BE2C (cell line): ENCODE results near the gene RAB25.
A peak's percentile ranks its signal among the peaks of the same experiment; 100 is the strongest.
"Not testable (repeated sequence)": the region's sequence is repeated elsewhere in the genome, so short reads cannot be mapped to it uniquely, and the experiment has no call there.

ENCODE experiments used
- DNase-seq: peaks from one replicate; pipeline ENCODE4 v3.0.0-alpha.2; 2020
- H3K27me3 ChIP-seq: fragments of 250-450 bp; sonication (Bioruptor Pico); 2 replicates; pipeline ENCODE4 v1.5.1; 2020; ENCODE audit warnings: mild to moderate bottlenecking
- H3K36me3 ChIP-seq: fragments of 250-450 bp; sonication (Bioruptor Pico); 2 replicates; pipeline ENCODE4 v1.5.1; 2020; ENCODE audit warnings: mild to moderate bottlenecking
- H3K4me1 ChIP-seq: fragments of 250-450 bp; sonication (Bioruptor Pico); 2 replicates; pipeline ENCODE4 v1.5.1; 2020
- H3K4me3 ChIP-seq: 2 replicates; pipeline ENCODE4 v1.5.1; 2011; ENCODE audit warnings: low read depth, low read length
- H3K9me3 ChIP-seq: fragments of 250-450 bp; sonication (Bioruptor Pico); 2 replicates; pipeline ENCODE4 v1.5.1; 2020
- CTCF ChIP-seq: IDR thresholded peaks from 2 replicates; pipeline ENCODE4 v1.5.1; 2012; ENCODE audit warnings: mild to moderate bottlenecking, low read depth, low read length

RAB25 gene

DNA sequence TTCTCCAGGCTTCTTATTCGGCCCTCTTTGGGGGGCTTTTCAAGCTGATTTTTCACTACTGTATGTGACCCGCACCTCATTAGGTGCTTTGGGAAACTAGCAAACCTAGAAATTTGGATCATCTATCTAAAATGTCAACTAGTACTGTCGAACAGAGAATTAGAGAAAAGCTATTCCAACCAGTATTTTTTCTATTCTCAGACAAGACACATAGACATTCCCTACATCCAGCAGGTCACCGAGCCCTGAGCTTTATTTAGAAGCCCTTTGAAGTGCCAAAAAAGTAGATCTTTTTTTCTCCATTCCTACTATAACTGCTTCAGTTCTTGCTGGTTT lies 39.9 kb upstream of the RAB25 start:
- Histone ChIP-seq H3K4me3 (peak overlapping the region; percentile 92), H3K9me3 (no peaks in the 10 kb centered on the region), H3K36me3 (peaks cover 35% of the 10 kb centered on the region), H3K4me1 (no peaks in the 10 kb centered on the region), H3K27me3 (no peaks in the 10 kb centered on the region)
- no peak for DNase-seq
- no peak for TF ChIP-seq CTCF

- DNase-seq = no peak
- Histone ChIP-seq H3K27me3 (no peaks in the 10 kb centered on the region), H3K9me3 (no peaks in the 10 kb centered on the region), H3K4me3 (no peak overlapping the region), H3K36me3 (peaks cover 26% of the 10 kb centered on the region), H3K4me1 (no peaks in the 10 kb centered on the region)
- TF ChIP-seq CTCF = no peak
Measured at GRCh38 chr1:156021954-156022353, 39.0 kb upstream of the RAB25 start.

- no peaks in the 10 kb centered on the region for H3K27me3 ChIP-seq
- TF ChIP-seq CTCF = no peak
- no peaks in the 10 kb centered on the region for H3K4me1 ChIP-seq
- DNase-seq = no peak
- H3K9me3 ChIP-seq = no peaks in the 10 kb centered on the region
- H3K4me3 ChIP-seq = no peak overlapping the region
- no peaks in the 10 kb centered on the region; the same call in 1 of the 2 replicates for H3K36me3 ChIP-seq
Measured at GRCh38 chr1:156024801-156025200, 36.2 kb upstream of the RAB25 start.

DNA sequence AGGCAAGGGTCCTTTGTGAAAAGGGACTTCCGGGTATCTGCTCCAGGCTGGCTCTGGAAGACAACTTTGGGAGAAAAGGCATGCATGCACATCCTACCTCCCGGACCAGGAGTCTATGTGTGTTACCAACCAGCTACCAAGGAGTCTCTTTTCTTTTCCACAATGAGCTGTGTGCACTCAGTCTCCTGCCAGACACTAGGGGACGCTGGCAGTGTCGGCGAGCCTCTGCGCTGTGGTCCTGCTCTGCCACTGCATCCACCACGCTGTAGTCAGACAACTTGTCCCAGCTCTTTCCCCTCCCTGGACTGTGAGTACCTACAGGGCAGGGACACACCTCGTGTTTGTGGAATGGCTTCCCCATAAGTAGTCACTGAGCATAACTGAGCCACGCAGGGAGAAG lies 35.1 kb upstream of the RAB25 start:
- Histone ChIP-seq H3K9me3 (no peaks in the 10 kb centered on the region), H3K36me3 (no peaks in the 10 kb centered on the region), H3K4me3 (no peak overlapping the region), H3K4me1 (no peaks in the 10 kb centered on the region), H3K27me3 (no peaks in the 10 kb centered on the region)
- peak; percentile 87 for TF ChIP-seq CTCF
- DNase-seq = peak; percentile 79

GRCh38 chr1:156026588-156026987 lies 34.4 kb upstream of the RAB25 start:
- Histone ChIP-seq H3K4me1 (no peaks in the 10 kb centered on the region), H3K27me3 (no peaks in the 10 kb centered on the region), H3K9me3 (no peaks in the 10 kb centered on the region), H3K36me3 (no peaks in the 10 kb centered on the region), H3K4me3 (no peak overlapping the region)
- TF ChIP-seq CTCF = no peak
- DNase-seq = no peak

DNA sequence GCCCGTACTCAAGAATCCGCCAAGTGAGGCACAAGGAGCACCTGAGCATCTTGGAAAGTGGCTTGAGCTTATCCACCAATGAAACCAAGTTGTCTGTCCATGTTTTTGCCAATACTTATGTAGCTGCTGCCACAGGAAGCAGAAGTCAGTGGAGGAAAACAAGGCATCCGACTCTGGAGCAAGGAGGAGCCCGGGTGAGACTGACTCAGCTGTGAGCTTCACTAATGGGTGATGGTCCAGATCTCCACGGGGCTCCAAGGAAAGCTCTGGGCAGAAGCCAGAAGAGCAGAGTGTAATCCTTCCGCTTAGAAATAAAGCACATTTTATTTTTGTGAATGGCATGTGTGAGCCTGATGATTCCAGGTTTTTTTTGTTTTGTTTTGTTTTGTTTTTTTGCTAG lies 27.9 kb upstream of the RAB25 start:
- H3K4me3 ChIP-seq = no peak overlapping the region
- peaks cover 7% of the 10 kb centered on the region for H3K36me3 ChIP-seq
- TF ChIP-seq CTCF = no peak
- DNase-seq = no peak
- no peaks in the 10 kb centered on the region for H3K4me1 ChIP-seq
- H3K9me3 ChIP-seq = no peaks in the 10 kb centered on the region
- no peaks in the 10 kb centered on the region for H3K27me3 ChIP-seq

- DNase-seq, H3K4me3 ChIP-seq, H3K9me3 ChIP-seq, H3K27me3 ChIP-seq, H3K4me1 ChIP-seq: not testable (repeated sequence)
- H3K36me3 ChIP-seq = peaks cover 18% of the 10 kb centered on the region
Measured at GRCh38 chr1:156034991-156035390, 26.0 kb upstream of the RAB25 start.
